ENCODE data around the gene EBF3.

The EBF3 gene

GRCh38 chr10:129887986-129888783 lies 75.9 kb downstream of the EBF3 start:
- DNase-seq: no peak

- no peak for DNase-seq
Measured at GRCh38 chr10:129887381-129887905, 76.6 kb downstream of the EBF3 start.

- DNase-seq: no peak
Measured at GRCh38 chr10:129886263-129886662, 77.8 kb downstream of the EBF3 start.

GRCh38 chr10:129885526-129885925 lies 78.5 kb downstream of the EBF3 start:
- no peak for DNase-seq

- no peak for DNase-seq
Measured at GRCh38 chr10:129884398-129885078, 79.5 kb downstream of the EBF3 start.

GRCh38 chr10:129883626-129884397 lies 80.3 kb downstream of the EBF3 start:
- no peak for DNase-seq

- DNase-seq: no peak
Measured at GRCh38 chr10:129883029-129883428, 81.0 kb downstream of the EBF3 start.

- no peak for DNase-seq
Measured at GRCh38 chr10:129882291-129883010, 81.6 kb downstream of the EBF3 start.

GRCh38 chr10:129881641-129882040 lies 82.4 kb downstream of the EBF3 start:
- DNase-seq: no peak

GRCh38 chr10:129880191-129880870 lies 83.7 kb downstream of the EBF3 start:
- DNase-seq: no peak

- DNase-seq: no peak
Measured at GRCh38 chr10:129879655-129880054, 84.4 kb downstream of the EBF3 start.

- no peak for DNase-seq
Measured at GRCh38 chr10:129878835-129879234, 85.2 kb downstream of the EBF3 start.

- DNase-seq: no peak
Measured at GRCh38 chr10:129877773-129878371, 86.2 kb downstream of the EBF3 start.

GRCh38 chr10:129876838-129877237 lies 87.2 kb downstream of the EBF3 start:
- no peak for DNase-seq

- no peak for DNase-seq
Measured at GRCh38 chr10:129875993-129876726, 87.9 kb downstream of the EBF3 start.

- no peak for DNase-seq
Measured at GRCh38 chr10:129873351-129873750, 90.7 kb downstream of the EBF3 start.

- no peak for DNase-seq
Measured at GRCh38 chr10:129871966-129872365, 92.1 kb downstream of the EBF3 start.

- DNase-seq: no peak
Measured at GRCh38 chr10:129870961-129871621, 93.0 kb downstream of the EBF3 start.

- no peak for DNase-seq
Measured at GRCh38 chr10:129870474-129870757, 93.7 kb downstream of the EBF3 start.

GRCh38 chr10:129869596-129870473 lies 94.2 kb downstream of the EBF3 start:
- no peak for DNase-seq
